CD4-positive, alpha-beta memory T cell (primary cell): ENCODE results near the gene CYS1. TPM values are rescaled to one million over a fixed set of nuclear protein-coding genes. Genes with fewer than 3 reads are reported as not detected.

Experiments
- CTCF ChIA-PET: fragments of 350-600 bp; sonication (Branson Sonifier 250); formaldehyde crosslinking; loops from one replicate; lab custom pipeline; 2021; ENCODE audit warnings: inconsistent platforms; ENCODE audit not compliant: partially characterized antibody; lab: Charles Lee
- POLR2A ChIA-PET: fragments of 350-600 bp; sonication (Branson Sonifier 250); formaldehyde crosslinking; loops from one replicate; lab custom pipeline; 2021; ENCODE audit not compliant: partially characterized antibody; lab: Charles Lee
- DNase-seq, 5 donors: peaks; one replicate each; pipeline versions ENCODE4 v3.0.0 to v3.0.0-alpha.2; 2020 to 2022; ENCODE audit warnings: mixed read lengths in 1 of 5
- H3K27ac ChIP-seq: one replicate; pipeline ENCODE4 v1.7.0; 2013; ENCODE audit warnings: low read depth, low read length
- H3K27me3 ChIP-seq: 2 replicates; pipeline ENCODE4 v1.7.0; 2013; ENCODE audit warnings: mild to moderate bottlenecking, low read length, moderate library complexity; ENCODE audit not compliant: insufficient read depth
- H3K36me3 ChIP-seq: 2 replicates; pipeline ENCODE4 v1.7.0; 2013; ENCODE audit warnings: mild to moderate bottlenecking, low read length, moderate library complexity; ENCODE audit not compliant: insufficient read depth
- H3K4me1 ChIP-seq: 2 replicates; pipeline ENCODE4 v1.7.0; 2013; ENCODE audit warnings: mild to moderate bottlenecking, low read length, moderate library complexity; ENCODE audit not compliant: insufficient read depth
- H3K4me3 ChIP-seq, 2 donors: one replicate each; pipeline ENCODE4 v1.7.0; 2013; ENCODE audit warnings: low read length in 2 of 2, mild to moderate bottlenecking in 1 of 2
- H3K9me3 ChIP-seq, 2 donors: one replicate each; pipeline ENCODE4 v1.7.0; 2013; ENCODE audit warnings: low read length in 2 of 2, control low read depth in 1 of 2; ENCODE audit not compliant: control insufficient read depth in 1 of 2
- H3K27ac Mint-ChIP-seq, 7 donors: one replicate each; pipeline ENCODE4 v1.8.0; 2020 to 2021; ENCODE audit warnings: mixed read lengths in 7 of 7, mild to moderate bottlenecking in 6 of 7, inconsistent platforms in 3 of 7, moderate library complexity in 3 of 7
- H3K27me3 Mint-ChIP-seq, 2 donors: one replicate each; pipeline ENCODE4 v1.8.0; 2020 to 2021; ENCODE audit warnings: mixed read lengths in 2 of 2
- H3K36me3 Mint-ChIP-seq, 2 donors: one replicate each; pipeline ENCODE4 v1.8.0; 2020 to 2021; ENCODE audit warnings: mixed read lengths in 2 of 2, inconsistent platforms in 1 of 2, mild to moderate bottlenecking in 1 of 2
- H3K4me1 Mint-ChIP-seq, 4 donors: one replicate each; pipeline ENCODE4 v1.8.0; 2020 to 2021; ENCODE audit warnings: mixed read lengths in 4 of 4, mild to moderate bottlenecking in 1 of 4
- H3K4me3 Mint-ChIP-seq, 8 donors: one replicate each; pipeline ENCODE4 v1.8.0; 2020 to 2021; ENCODE audit warnings: mixed read lengths in 8 of 8, mild to moderate bottlenecking in 7 of 8, moderate library complexity in 6 of 8, inconsistent platforms in 3 of 8
- H3K9me3 Mint-ChIP-seq, 8 donors: one replicate each; pipeline ENCODE4 v1.8.0; 2020 to 2021; ENCODE audit warnings: mixed read lengths in 8 of 8, mild to moderate bottlenecking in 5 of 8, inconsistent platforms in 3 of 8, moderate library complexity in 1 of 8
- intact Hi-C: fragments of 100-400 bp; cut with micrococcal nuclease; formaldehyde crosslinking; loops from one replicate; pipeline ENCODE4 v1.15.1; 2023
- polyA plus RNA-seq, 2 donors: library from polyadenylated mRNA; unstranded; fragments of 300-500 nt; fragmentation: Illumina TruSeq; gene quantifications; one replicate each; pipeline ENCODE4 v1.2.3, GENCODE V29; 2021
- total RNA-seq, 2 experiments: library from RNA; stranded (reverse); gene quantifications; one replicate each; pipeline ENCODE4 v1.2.3, GENCODE V29; 2021

Gene CYS1
- total and polyA plus RNA-seq, 4 experiments from 2014 or later, result not detected

GRCh38 chr2:10022445-10022844 is 57.8 kb downstream of the CYS1 start:
- intact Hi-C loops, result no loop called here
- no peak overlapping the region for H3K27ac ChIP-seq
- no peaks in the 10 kb centered on the region for H3K36me3 Mint-ChIP-seq
- no peaks in the 10 kb centered on the region for H3K4me1 ChIP-seq
- no peak overlapping the region for H3K4me3 Mint-ChIP-seq
- H3K36me3 ChIP-seq, result no peaks in the 10 kb centered on the region
- H3K4me1 Mint-ChIP-seq, result peaks cover 0 to 2% (median under 1%) of the 10 kb centered on the region in 4 donors
- no peaks in the 10 kb centered on the region for H3K9me3 ChIP-seq
- ChIA-PET CTCF (interaction anchor here (1.2 kb wide), 1 partner anchor 38 kb away, joined by 3 read pairs; no protein-coding TSS in a partner anchor), POLR2A (no interaction called here)
- DNase-seq, result no peak
- H3K27me3 ChIP-seq, result no peaks in the 10 kb centered on the region
- no peaks in the 10 kb centered on the region for H3K27me3 Mint-ChIP-seq
- H3K27ac Mint-ChIP-seq, result peak overlapping the region in 2 of 7 donors; percentile 14
- H3K4me3 ChIP-seq, result no peak overlapping the region
- H3K9me3 Mint-ChIP-seq, result peaks cover 0 to 4% (median under 1%) of the 10 kb centered on the region in 8 donors

DNA sequence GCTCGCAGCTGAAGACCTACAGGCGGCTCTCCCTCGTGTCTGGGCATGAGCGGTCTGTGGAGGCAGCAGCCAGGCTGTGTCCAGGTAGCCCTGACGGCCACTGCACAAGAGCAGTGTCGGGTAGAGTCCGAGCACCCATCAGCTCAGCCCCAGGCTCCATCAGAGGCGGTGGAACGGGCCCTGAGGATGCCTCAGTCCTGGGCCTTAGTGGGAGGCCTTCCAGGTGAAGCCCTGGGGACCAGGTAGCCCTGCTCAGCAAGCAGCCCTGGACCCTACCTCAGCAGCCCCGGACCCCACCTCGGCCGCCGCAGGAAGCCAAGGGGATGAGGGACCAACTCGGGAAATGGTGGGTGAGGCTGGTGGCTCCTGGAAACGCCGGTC is 58.2 kb downstream of the CYS1 start:
- no peaks in the 10 kb centered on the region for H3K27me3 ChIP-seq
- Mint-ChIP-seq H3K4me3 (no peak overlapping the region), H3K36me3 (peaks cover 0 to 2% of the 10 kb centered on the region in 2 donors), H3K27ac (no peak overlapping the region), H3K27me3 (peaks cover 0 to 2% of the 10 kb centered on the region in 2 donors), H3K4me1 (peaks cover 0 to 3% (median 1%) of the 10 kb centered on the region in 4 donors), H3K9me3 (peaks cover 0 to 7% (median 2%) of the 10 kb centered on the region in 8 donors)
- no peak overlapping the region for H3K27ac ChIP-seq
- no peaks in the 10 kb centered on the region for H3K4me1 ChIP-seq
- H3K9me3 ChIP-seq, result no peaks in the 10 kb centered on the region
- no peak for DNase-seq
- no peaks in the 10 kb centered on the region for H3K36me3 ChIP-seq
- ChIA-PET POLR2A (no interaction called here), CTCF (interaction anchor here (1.2 kb wide), 1 partner anchor 38 kb away, joined by 3 read pairs; no protein-coding TSS in a partner anchor)
- no peak overlapping the region for H3K4me3 ChIP-seq
- intact Hi-C loops, result no loop called here

GRCh38 chr2:10019602-10020400 is 60.4 kb downstream of the CYS1 start:
- Mint-ChIP-seq H3K9me3 (peaks cover 0 to 13% (median 4%) of the 10 kb centered on the region in 8 donors), H3K4me3 (no peak overlapping the region), H3K4me1 (peaks cover 0 to 3% (median 0%) of the 10 kb centered on the region in 4 donors), H3K27ac (no peak overlapping the region), H3K36me3 (peaks cover 0 to 2% of the 10 kb centered on the region in 2 donors), H3K27me3 (peaks cover 0 to 2% of the 10 kb centered on the region in 2 donors)
- no peak overlapping the region for H3K4me3 ChIP-seq
- H3K4me1 ChIP-seq, result no peaks in the 10 kb centered on the region
- intact Hi-C loops, result no loop called here
- CTCF ChIA-PET, result interaction anchor here (0.9 to 2.3 kb wide), 5 partner anchors 8 to 36 kb away, joined by 3 to 13 read pairs (median 3); no protein-coding TSS in a partner anchor
- H3K9me3 ChIP-seq, result no peaks in the 10 kb centered on the region
- no peaks in the 10 kb centered on the region for H3K36me3 ChIP-seq
- no peak overlapping the region for H3K27ac ChIP-seq
- no peaks in the 10 kb centered on the region for H3K27me3 ChIP-seq
- POLR2A ChIA-PET, result no interaction called here
- DNase-seq, result no peak

GRCh38 chr2:10019174-10019573 is 61.0 kb downstream of the CYS1 start:
- Mint-ChIP-seq H3K36me3 (peaks cover 0 to 2% of the 10 kb centered on the region in 2 donors), H3K27ac (no peak overlapping the region), H3K4me1 (peaks cover 0 to 3% (median 0%) of the 10 kb centered on the region in 4 donors), H3K9me3 (peaks cover 0 to 13% (median 4%) of the 10 kb centered on the region in 8 donors), H3K27me3 (peaks cover 0 to 2% of the 10 kb centered on the region in 2 donors), H3K4me3 (no peak overlapping the region)
- Histone ChIP-seq H3K4me1 (no peaks in the 10 kb centered on the region), H3K4me3 (no peak overlapping the region), H3K27ac (no peak overlapping the region), H3K27me3 (no peaks in the 10 kb centered on the region), H3K9me3 (no peaks in the 10 kb centered on the region), H3K36me3 (no peaks in the 10 kb centered on the region)
- intact Hi-C loops, result no loop called here
- ChIA-PET CTCF (interaction anchor here (1.6 to 2.0 kb wide), 2 partner anchors 9 to 35 kb away, joined by 3 to 7 read pairs; no protein-coding TSS in a partner anchor), POLR2A (no interaction called here)
- no peak for DNase-seq

GRCh38 chr2:10017313-10017941 is 62.8 kb downstream of the CYS1 start:
- Mint-ChIP-seq H3K9me3 (peaks cover 0 to 13% (median 4%) of the 10 kb centered on the region in 8 donors), H3K36me3 (peaks cover 0 to 2% of the 10 kb centered on the region in 2 donors), H3K27me3 (peaks cover 0 to 2% of the 10 kb centered on the region in 2 donors), H3K4me1 (peaks cover 0 to 1% (median 0%) of the 10 kb centered on the region in 4 donors), H3K27ac (peak overlapping the region in 1 of 7 donors; percentile 20), H3K4me3 (no peak overlapping the region)
- Histone ChIP-seq H3K27me3 (no peaks in the 10 kb centered on the region), H3K9me3 (no peaks in the 10 kb centered on the region), H3K27ac (no peak overlapping the region), H3K4me1 (no peaks in the 10 kb centered on the region), H3K4me3 (no peak overlapping the region), H3K36me3 (no peaks in the 10 kb centered on the region)
- ChIA-PET POLR2A (no interaction called here), CTCF (interaction anchor here (0.9 kb wide), 1 partner anchor 10 kb away, joined by 4 read pairs; no protein-coding TSS in a partner anchor)
- DNase-seq, result no peak
- intact Hi-C loops, result no loop called here

- H3K4me3 Mint-ChIP-seq, result no peak overlapping the region
- intact Hi-C loops, result no loop called here
- Histone ChIP-seq H3K27me3 (no peaks in the 10 kb centered on the region), H3K36me3 (no peaks in the 10 kb centered on the region), H3K4me3 (no peak overlapping the region), H3K27ac (no peak overlapping the region), H3K9me3 (no peaks in the 10 kb centered on the region), H3K4me1 (no peaks in the 10 kb centered on the region)
- H3K4me1 Mint-ChIP-seq, result peaks cover 0 to 1% (median 0%) of the 10 kb centered on the region in 4 donors
- DNase-seq, result no peak
- H3K27me3 Mint-ChIP-seq, result peaks cover 0 to 2% of the 10 kb centered on the region in 2 donors
- peaks cover 0 to 2% of the 10 kb centered on the region in 2 donors for H3K36me3 Mint-ChIP-seq
- CTCF ChIA-PET, result interaction anchor here (0.9 kb wide), 1 partner anchor 11 kb away, joined by 4 read pairs; no protein-coding TSS in a partner anchor
- H3K27ac Mint-ChIP-seq, result no peak overlapping the region
- POLR2A ChIA-PET, result no interaction called here
- H3K9me3 Mint-ChIP-seq, result peaks cover 0 to 13% (median 4%) of the 10 kb centered on the region in 8 donors
These were observed 63.4 kb downstream of the CYS1 start for GRCh38 chr2:10016802-10017258.
